Brain microvascular endothelial cell (primary cell): ENCODE data around the gene ZCCHC10.

Experiments used
- DNase-seq: peaks from one replicate; pipeline ENCODE4 v3.0.0-alpha.2; 2020
- H3K27ac ChIP-seq: fragments of 250-450 bp; sonication (Bioruptor Pico); 2 replicates; pipeline ENCODE4 v1.5.1; 2020; ENCODE audit warnings: mild to moderate bottlenecking, moderate library complexity
- H3K27me3 ChIP-seq: fragments of 250-450 bp; sonication (Bioruptor Pico); replicated peaks from 2 replicates; pipeline ENCODE4 v1.5.1; 2020; ENCODE audit warnings: mild to moderate bottlenecking
- H3K36me3 ChIP-seq: fragments of 250-450 bp; sonication (Bioruptor Pico); replicated peaks from 2 replicates; pipeline ENCODE4 v1.5.1; 2020; ENCODE audit warnings: mild to moderate bottlenecking
- H3K4me3 ChIP-seq: 2 replicates; pipeline ENCODE4 v1.5.1; 2011; ENCODE audit warnings: low read depth, mild to moderate bottlenecking, control low read depth, low read length, moderate library complexity
- CTCF ChIP-seq: IDR thresholded peaks from 2 replicates; pipeline ENCODE4 v1.5.1; 2011; ENCODE audit warnings: low read depth, mild to moderate bottlenecking, moderate library complexity, low read length, control low read depth, inconsistent platforms; ENCODE audit errors: missing control alignments
- in situ Hi-C: cut with HindIII; loops from 2 replicates; pipeline ENCODE4 v1.10.0; 2017; ENCODE audit warnings: low sequenced_read_pairs, low pct_ligation_motif_present

The ZCCHC10 gene

GRCh38 chr5:133063965-133064364 lies 37.6 kb upstream of the ZCCHC10 start:
- DNase-seq = no peak
- Histone ChIP-seq H3K36me3 (peaks cover 12% of the 10 kb centered on the region), H3K27me3 (no peaks in the 10 kb centered on the region), H3K27ac (no peak overlapping the region), H3K4me3 (no peak overlapping the region)
- no peak for TF ChIP-seq CTCF
- in situ Hi-C loops = no loop called here

- Histone ChIP-seq H3K4me3 (no peak overlapping the region), H3K27me3 (no peaks in the 10 kb centered on the region), H3K27ac (no peak overlapping the region), H3K36me3 (no peaks in the 10 kb centered on the region)
- no peak for DNase-seq
- TF ChIP-seq CTCF = no peak
- in situ Hi-C loops = no loop called here
These were observed 35.9 kb upstream of the ZCCHC10 start for GRCh38 chr5:133062276-133062675.

- TF ChIP-seq CTCF = no peak
- no peak for DNase-seq
- in situ Hi-C loops = no loop called here
- no peak overlapping the region for H3K27ac ChIP-seq
- no peaks in the 10 kb centered on the region for H3K36me3 ChIP-seq
- H3K4me3 ChIP-seq = no peak overlapping the region
- no peaks in the 10 kb centered on the region for H3K27me3 ChIP-seq
These were observed 33.3 kb upstream of the ZCCHC10 start for GRCh38 chr5:133059621-133060020.

GRCh38 chr5:133056891-133057290 lies 30.5 kb upstream of the ZCCHC10 start:
- Histone ChIP-seq H3K4me3 (no peak overlapping the region), H3K27me3 (no peaks in the 10 kb centered on the region), H3K36me3 (no peaks in the 10 kb centered on the region), H3K27ac (no peak overlapping the region)
- no peak for TF ChIP-seq CTCF
- in situ Hi-C loops = no loop called here
- DNase-seq = no peak

- no peak for DNase-seq
- no peaks in the 10 kb centered on the region for H3K27me3 ChIP-seq
- in situ Hi-C loops = no loop called here
- H3K4me3 ChIP-seq = no peak overlapping the region
- H3K36me3 ChIP-seq = no peaks in the 10 kb centered on the region
- no peak for TF ChIP-seq CTCF
- no peak overlapping the region for H3K27ac ChIP-seq
These were observed 28.5 kb upstream of the ZCCHC10 start for GRCh38 chr5:133054697-133055471.

- Histone ChIP-seq H3K27me3 (no peaks in the 10 kb centered on the region), H3K36me3 (no peaks in the 10 kb centered on the region), H3K4me3 (peak overlapping the region; percentile 99), H3K27ac (no peak overlapping the region)
- in situ Hi-C loops = no loop called here
- TF ChIP-seq CTCF = no peak
- no peak for DNase-seq
These were observed 27.1 kb upstream of the ZCCHC10 start for GRCh38 chr5:133053448-133053847.
